Daoy (cell line): ENCODE data around the gene STAT3. TPM values are rescaled to one million over a fixed set of nuclear protein-coding genes. Genes with fewer than 3 reads are reported as not detected.
A peak's percentile ranks its signal among the peaks of the same experiment; 100 is the strongest.
"Not testable (repeated sequence)": the region's sequence is repeated elsewhere in the genome, so short reads cannot be mapped to it uniquely, and the experiment has no call there.

Source experiments
- DNase-seq: peaks from one replicate; pipeline ENCODE4 v3.0.0-alpha.2; 2015; ENCODE audit warnings: low read depth
- total RNA-seq: library from RNA; depleted of rRNA; stranded (reverse); fragments of >200 nt; shearing (Covaris generic); gene quantifications from 2 replicates; pipeline ENCODE4 v1.2.3, GENCODE V29; 2014

Gene STAT3
- total RNA-seq, 1 experiment from 2014 or later, result 28.6 TPM

DNA sequence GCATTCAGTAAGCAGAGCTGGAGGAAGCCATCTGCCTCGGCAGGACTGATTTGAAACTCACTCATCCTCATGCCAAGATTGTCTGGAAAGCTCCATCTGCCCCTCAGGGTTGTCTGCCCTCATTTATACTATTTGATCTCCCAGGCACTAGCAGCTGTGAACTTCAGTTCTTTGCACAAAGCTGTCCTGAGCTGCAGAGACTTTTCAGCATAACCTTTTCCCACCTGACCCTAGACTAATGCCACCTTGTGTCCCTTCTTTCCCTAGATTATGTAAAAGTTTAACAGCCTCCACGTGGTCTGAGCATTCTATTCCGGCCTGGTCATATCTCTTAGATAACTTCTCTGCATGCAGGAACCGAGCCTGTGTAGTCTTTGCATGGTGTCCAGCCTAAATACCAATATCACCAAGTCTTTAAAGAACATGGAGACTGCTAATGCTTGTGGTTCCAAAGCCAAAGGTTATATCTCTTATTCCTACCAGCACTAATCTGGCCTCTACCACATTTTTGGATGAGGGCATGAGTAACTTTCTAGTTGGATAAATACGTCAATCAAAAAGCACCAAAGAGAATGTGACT, 70.9 kb downstream of the STAT3 start:
- DNase-seq, result no peak

DNA sequence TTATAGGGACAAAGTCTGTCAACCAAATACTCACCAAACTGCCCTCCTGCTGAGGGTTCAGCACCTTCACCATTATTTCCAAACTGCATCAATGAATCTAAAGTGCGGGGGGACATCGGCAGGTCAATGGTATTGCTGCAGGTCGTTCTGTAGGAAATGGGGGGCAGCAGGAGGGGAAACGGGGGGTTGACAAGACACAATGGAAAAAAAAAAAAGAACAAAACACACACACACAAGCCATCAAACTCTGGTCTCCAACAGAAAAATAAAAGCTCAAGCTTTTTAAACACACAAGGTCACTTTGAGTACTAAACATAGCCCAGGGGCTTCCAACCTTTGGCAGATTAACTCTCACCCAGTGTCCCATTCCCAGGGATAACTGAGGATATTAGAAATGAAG, 71.5 kb downstream of the STAT3 start:
- DNase-seq, result no peak

DNA sequence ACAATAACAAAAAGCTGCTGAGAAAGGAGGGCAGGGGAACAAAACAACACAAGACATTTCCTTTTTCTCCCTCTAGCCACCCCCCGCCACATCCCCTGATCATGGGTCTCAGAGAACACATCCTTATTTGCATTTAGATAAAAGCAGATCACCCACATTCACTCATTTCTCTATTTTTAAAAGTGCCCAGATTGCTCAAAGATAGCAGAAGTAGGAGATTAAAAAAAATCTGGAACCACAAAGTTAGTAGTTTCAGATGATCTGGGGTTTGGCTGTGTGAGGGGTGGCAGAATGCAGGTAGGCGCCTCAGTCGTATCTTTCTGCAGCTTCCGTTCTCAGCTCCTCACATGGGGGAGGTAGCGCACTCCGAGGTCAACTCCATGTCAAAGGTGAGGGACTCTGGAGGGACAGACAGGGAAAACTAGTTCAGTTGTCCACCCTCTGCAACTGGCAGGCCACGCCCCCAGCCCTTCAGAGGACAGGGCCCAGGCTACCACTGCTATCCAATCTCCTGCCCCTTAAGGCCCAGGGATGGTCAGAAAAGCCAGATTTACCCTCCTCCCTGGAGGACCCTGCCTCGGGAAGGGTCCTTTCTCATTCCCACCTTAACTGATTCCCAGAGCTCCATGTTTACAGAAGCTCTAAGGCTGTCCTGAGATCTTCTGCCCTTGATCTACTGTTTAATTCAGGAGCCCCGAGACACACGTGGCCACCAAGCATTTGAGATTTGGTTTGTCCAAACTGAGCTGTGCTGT, 72.7 kb downstream of the STAT3 start:
- no peak for DNase-seq

DNA sequence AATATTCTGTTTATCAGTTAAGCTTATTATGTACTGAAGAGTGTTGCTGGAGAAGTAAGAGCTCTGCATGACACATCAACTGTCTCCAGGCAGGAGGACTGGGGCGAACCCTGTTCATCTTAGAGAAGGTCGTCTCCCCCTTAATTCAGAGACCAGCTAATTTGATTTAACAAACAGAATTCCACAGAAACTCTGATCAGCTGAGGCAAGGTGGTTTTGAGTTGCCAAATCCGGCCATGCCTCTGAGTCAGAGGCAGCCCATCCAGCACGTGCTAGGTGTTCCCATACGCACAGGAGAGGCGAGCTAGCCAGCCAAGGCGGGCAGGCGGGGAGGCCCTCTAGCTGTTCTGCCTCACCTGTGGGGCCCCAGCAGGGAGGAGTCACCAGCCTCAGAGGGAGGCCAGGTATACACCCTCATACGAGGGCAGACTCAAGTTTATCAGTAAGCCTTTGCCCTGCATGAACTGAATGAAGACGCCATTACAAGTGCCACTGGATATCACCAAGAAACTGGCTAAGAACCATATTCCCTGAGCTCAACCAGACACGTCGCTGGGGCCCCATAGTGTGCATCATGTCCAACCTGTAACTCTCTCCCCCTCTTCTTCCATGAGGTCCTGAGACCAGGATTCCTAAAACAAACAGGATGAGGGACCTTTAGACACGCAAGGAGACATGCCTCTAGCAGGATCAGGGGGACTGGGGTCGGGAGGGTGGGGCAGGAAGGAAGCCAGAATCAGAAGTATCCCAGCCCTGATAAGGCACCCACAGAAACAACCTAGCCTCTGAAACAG, 74.3 kb downstream of the STAT3 start:
- DNase-seq, result no peak

DNA sequence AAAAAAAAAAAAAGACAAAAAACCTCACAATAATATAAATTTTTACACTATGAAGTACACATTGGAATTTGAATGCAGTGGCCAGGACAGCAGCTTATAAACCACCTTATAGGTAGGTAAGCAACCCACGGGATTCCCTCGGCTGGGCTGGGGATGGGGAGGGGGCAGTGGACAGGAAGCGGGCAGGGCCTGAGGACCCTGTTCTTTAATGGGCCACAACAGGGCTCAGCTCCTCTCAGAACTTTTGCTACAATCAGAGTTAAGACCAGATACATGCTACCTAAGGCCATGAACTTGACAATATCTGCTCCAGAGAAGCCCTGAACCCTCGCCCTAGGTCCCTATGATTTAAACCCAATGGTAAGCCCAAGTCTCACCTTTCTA, 74.9 kb downstream of the STAT3 start:
- no peak for DNase-seq

DNA sequence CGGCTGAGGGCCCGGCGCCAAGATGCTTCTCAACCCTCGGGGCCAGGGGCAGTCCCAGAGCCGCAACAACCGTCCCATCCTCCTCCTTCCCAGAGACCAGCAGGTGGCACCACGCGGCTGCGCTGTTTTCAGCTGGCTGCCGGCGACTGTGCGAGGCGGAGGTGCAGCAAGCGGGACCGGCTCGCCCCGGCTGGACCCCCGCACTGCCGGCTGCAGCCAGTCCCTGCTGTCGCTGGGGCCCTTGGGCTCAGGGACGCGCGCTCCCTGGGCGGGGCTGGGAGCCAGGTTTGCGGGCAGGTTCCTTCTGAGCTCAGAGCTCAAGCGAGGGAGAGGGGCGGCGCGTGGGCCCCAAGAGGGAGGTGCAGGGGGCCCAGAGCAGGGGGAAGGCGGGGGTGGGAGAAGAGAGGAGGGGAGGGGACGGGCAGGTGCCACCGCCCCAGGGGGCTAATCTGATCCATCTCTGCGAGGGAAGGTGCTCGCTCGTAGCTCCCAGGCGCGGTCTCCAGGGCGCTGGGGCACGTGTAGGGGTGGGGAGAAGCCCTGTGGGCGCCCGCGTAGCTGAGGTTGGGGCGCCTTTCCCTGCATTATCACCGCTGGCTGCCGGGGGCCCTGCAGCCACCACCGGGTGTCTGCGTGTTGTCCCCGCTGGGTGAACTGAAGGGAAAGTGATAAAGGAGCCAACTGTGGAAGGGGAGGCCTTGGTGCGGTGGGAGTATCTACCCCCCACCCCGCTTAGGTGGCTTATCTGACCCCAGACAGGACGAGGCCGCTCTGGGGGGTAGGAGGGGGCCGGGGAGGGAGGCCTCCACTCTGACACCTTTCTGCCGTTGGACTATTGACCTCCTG, 75.7 kb downstream of the STAT3 start:
- DNase-seq, result peak; percentile 82

DNA sequence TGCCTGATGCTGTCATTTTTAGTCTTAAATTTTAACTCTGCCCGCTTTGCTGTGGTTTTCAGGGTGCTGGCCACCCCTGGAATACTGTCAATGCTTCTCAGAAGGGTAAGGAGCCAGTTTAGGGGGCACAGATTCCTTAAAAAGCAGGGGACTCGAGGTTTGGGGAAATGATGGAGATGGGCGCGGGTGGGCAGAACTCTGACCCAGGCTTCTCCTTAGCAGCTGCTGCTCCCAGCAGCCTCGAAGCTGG, 76.3 kb downstream of the STAT3 start:
- DNase-seq, result no peak

DNA sequence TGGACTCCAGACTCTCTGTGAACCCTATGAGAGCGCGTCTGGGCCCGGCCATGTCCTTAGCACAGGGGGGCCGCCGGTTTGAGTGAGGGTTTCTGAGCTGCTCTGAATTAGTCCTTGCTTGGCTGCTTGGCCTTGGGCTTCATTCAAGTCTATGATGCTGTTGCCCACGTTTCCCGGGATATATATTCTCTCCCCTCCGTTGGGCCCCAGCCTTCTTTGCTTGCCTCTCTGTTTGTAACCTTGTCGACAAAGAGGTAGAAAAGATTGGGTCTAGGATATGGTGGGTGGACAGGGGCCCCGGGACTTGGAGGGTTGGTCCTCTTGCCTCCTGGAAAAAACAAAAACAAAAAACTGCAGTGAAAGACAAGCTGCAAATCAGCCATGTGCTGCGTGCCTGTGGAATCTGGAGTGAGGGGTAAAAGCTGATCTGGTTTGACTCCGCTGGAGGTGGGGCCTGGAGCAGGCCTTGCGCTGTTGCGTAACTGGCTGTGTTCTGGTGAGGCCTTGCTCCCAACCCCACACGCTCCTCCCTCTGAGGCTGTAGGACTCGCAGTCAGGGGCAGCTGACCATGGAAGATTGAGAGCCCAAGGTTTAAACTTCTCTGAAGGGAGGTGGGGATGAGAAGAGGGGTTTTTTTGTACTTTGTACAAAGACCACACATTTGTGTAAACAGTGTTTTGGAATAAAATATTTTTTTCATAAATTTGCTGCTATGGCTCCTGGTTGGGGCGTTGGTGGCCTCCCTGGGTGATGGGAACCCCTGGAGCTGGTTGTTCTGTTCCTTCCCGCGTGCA, 76.8 kb downstream of the STAT3 start:
- DNase-seq, result no peak

DNA sequence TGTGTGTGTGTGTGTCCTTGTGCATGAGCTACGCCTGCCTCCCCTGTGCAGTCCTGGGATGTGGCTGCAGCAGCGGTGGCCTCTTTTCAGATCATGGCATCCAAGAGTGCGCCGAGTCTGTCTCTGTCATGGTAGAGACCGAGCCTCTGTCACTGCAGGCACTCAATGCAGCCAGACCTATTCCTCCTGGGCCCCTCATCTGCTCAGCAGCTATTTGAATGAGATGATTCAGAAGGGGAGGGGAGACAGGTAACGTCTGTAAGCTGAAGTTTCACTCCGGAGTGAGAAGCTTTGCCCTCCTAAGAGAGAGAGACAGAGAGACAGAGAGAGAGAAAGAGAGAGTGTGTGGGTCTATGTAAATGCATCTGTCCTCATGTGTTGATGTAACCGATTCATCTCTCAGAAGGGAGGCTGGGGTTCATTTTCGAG, 77.4 kb downstream of the STAT3 start:
- no peak for DNase-seq

DNA sequence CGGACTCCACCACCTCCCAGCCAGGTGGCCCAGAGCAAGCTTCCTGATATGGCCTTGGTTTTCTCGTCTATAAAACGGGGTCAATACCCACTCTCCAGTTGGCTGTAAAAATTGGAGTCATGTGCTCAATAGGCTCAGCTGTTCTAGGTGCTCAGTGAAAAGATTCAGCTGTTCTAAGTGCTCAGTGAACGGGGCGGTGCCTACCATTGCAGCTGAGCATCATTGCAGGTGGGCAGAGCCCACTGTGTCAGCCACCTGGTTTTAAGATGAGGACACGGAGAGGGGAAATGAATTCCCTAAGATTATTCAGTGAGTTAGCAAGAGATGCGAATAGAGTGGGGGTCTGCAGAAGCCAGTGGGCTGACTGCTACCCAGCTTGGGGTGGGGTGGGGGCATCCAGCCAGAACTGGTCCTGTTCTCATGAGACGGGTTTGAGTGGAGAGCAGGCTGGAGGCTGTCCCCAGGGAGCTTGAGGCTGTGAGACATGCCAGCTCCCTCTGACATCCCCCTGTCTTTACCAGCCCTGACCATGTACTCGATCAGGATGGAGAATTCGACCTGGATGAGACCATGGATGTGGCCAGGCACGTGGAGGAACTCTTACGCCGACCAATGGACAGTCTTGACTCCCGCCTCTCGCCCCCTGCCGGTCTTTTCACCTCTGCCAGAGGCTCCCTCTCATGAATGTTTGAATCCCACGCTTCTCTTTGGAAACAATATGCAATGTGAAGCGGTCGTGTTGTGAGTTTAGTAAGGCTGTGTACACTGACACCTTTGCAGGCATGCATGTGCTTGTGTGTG, 78.1 kb downstream of the STAT3 start:
- DNase-seq, result no peak

DNA sequence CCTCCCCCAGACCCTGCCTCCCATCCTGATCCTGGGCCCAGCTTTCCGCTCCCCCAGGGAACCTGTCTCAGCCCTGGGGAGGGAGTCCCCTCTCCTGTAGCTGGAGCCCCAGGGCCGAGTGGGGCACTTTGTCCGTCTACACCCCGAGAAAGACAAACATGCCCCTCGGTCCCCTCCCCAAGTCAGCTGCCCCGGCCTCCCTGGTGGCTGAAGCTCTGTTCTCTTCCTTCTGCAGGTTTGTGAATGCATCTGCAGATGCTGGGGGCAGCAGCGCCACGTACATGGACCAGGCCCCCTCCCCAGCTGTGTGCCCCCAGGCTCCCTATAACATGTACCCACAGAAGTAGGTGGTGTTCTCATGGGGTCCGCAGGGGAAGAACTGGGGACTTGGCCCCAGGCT, 79.1 kb downstream of the STAT3 start:
- DNase-seq, result no peak

DNA sequence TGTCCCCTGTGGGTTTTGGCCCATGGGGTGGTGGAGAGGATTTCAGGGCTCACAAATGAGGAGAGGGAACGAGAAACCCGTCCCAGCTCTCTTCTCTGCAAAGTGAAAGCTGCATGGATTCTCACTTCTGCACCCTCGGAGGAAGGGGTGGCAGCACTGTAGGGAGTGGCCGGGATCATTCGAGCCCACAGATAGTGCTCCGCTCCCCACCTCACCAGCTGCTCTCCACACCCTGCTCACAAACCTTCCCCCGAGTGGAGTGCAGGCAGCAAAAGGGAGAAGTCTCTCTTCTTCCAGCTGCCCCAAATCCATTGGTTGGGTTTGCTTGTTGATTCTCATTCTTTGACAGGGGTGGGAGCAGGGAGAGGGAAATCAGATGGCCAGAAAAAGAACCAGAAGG, 79.8 kb downstream of the STAT3 start:
- DNase-seq, result no peak

DNA sequence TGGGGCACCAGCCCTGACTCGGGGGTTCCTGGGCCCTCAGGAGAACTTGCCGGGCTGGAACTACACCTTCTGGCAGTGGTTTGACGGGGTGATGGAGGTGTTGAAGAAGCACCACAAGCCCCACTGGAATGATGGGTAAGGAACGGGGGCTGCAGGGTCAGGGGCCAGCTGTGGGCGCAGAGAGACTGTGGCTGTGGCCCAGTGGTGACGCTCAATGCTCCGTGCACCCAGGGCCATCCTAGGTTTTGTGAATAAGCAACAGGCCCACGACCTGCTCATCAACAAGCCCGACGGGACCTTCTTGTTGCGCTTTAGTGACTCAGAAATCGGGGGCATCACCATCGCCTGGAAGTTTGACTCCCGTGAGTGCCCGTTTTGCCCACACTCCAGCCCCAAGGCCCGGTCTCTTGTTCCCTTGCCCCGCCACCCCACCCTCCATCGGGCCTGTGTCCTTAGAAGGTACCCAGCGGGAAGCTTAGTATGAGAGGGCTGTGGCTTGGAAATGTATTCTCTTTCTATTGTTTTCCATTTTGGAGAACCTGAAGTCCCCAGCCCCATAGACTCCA, 80.8 kb downstream of the STAT3 start:
- no peak for DNase-seq

DNA sequence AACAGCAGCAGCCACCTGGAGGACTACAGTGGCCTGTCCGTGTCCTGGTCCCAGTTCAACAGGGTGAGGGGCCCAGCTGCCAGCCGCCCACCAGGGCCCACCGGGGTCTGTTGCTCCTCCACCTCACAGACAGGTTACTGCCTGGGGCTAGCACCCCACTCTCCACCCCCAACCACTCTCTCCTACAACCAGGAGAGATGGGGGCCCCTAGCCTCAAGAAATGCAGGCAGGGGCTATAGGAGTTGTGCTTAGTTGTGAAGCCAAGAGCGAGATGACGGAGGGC, 81.9 kb downstream of the STAT3 start:
- DNase-seq, result no peak

DNA sequence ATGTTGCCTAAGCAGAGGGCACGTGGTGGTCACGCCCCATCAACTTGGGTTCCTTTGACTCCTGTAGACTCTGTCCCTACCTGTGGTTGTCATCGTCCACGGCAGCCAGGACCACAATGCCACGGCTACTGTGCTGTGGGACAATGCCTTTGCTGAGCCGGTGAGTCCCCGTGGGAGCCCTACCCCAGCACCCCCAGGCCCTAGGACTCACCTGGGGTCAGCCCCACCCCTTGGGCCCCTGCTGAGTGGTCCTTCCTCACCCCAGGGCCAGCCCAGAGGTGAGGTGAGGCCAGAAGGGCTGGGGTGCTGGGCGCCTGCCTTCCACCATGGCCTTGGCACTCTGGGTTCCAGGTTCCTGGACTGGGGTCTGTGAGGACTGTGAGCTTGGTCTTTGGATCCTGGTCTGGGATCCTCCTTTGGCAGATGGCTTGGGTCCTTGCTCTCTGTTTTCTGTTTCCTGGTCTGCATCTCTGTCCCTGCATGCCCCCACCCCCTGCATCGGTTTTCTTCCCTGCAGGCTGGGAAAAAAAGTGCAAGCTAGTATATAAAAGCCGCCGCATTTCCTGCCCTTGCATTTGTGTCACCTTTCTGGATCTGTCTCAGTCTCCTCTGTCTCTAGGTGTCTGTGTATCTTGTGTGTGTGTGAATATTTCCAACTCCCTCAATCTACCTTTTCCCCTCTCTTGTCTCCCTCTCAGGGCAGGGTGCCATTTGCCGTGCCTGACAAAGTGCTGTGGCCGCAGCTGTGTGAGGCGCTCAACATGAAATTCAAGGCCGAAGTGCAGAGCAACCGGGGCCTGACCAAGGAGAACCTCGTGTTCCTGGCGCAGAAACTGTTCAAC, 82.5 kb downstream of the STAT3 start:
- no peak for DNase-seq

DNA sequence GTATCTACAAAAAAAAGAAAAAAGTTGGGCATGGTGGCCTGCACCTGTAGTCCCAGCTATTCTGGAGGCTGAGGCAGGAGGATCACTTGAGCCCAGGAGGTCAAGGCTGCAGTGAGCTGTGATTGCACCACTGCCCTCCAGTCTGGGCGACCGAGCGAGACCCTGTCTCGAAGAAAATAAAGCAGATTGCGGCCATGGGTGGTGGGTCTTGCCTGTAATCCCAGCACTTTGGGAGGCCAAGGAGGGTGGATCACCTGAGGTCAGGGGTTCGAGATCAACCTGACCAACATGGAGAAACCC, 83.3 kb downstream of the STAT3 start:
- not testable (repeated sequence) for DNase-seq

DNA sequence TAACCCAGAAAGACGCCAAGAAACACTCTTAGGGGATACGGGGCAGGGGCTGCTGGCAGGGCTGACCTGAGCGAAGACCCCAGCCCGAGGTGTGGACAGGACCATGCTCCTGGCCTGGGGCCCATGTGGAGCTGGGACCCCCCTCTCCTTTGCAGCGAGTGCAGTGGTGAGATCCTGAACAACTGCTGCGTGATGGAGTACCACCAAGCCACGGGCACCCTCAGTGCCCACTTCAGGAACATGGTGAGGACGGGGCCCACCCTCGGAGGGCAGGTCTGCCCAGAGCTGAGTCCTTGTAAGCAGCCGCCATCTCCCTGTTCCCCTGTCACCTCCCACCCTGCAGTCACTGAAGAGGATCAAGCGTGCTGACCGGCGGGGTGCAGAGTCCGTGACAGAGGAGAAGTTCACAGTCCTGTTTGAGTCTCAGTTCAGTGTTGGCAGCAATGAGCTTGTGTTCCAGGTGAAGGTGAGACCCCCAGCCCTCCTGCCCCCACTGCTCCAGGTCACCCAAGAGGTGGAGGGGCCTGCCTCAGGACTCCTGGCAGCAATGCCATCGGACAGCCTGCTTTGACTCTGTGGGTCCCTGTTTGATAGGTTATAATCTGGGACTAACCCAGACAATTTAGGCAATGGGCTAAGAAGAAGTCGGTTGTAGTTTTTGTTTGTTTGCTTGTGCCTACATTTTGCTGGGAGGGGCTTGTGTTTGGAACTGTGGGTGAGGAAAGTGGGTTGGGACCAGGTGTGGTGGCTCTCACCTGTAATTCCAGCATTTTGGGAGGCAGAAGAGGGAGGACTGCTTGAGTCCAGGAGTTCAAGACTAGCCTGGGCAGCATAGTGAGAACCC, 83.8 kb downstream of the STAT3 start:
- no peak for DNase-seq

DNA sequence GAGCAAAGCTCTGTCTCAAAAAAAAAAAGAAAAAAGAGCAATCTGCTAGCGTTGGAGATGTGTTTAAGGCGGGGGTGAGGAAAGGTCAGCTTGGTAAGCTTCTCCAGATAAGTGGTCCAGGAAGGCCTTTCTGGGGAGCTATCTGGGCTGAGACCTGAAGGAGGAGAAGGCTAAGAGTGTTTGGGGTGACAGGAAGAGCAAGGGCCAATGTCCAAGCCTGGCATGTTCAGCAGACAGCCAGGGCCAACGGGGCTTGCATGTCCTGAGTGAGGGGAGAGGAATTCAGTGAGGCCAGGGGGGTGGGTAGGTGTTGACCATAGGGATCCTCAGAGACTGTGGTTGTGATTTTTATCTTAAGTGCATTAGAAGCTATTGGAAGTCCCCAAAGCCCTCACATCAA, 84.5 kb downstream of the STAT3 start:
- no peak for DNase-seq

DNA sequence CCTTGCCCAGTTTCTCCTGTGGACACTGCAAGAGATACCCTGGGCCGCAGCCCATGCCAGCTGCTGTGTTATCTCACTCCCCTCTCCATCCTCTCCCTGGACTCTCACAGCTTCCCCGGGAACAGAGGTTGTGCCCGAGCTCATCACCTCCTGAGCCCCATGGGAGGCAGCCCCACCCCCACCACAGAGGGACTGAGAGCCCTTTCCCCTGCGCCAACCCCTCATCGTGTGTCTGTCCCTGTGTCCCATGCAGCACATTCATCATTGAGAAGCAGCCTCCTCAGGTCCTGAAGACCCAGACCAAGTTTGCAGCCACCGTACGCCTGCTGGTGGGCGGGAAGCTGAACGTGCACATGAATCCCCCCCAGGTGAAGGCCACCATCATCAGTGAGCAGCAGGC, 87.2 kb downstream of the STAT3 start:
- no peak for DNase-seq
